DMS53 (cell line): Measurements from ENCODE around the gene PPFIA4.

Source experiments
- DNase-seq: peaks from one replicate; lab custom pipeline; 2025; lab: John Stamatoyannopoulos, UW

PPFIA4 gene

GRCh38 chr1:203082571-203083462 lies 56.5 kb downstream of the PPFIA4 start:
- DNase-seq: no peak

- no peak for DNase-seq
These were observed 57.2 kb downstream of the PPFIA4 start for GRCh38 chr1:203083463-203083921.

GRCh38 chr1:203084588-203085527 lies 58.6 kb downstream of the PPFIA4 start:
- peak; percentile 31 for DNase-seq

GRCh38 chr1:203085528-203086406 lies 59.5 kb downstream of the PPFIA4 start, which contains the start of gene MYOG:
Gene MYOG (minus strand): TSS chr1:203086012. CDS start chr1:203085961, 51 bp downstream.
- no peak for DNase-seq

- DNase-seq: no peak
These were observed 60.9 kb downstream of the PPFIA4 start for GRCh38 chr1:203086992-203087763.

GRCh38 chr1:203088441-203088840 lies 62.1 kb downstream of the PPFIA4 start:
- no peak for DNase-seq

- DNase-seq: no peak
These were observed 62.8 kb downstream of the PPFIA4 start for GRCh38 chr1:203089001-203089650.

GRCh38 chr1:203089651-203090045 lies 63.4 kb downstream of the PPFIA4 start:
- DNase-seq: no peak

GRCh38 chr1:203090421-203091198 lies 64.3 kb downstream of the PPFIA4 start:
- DNase-seq: no peak

- DNase-seq: no peak
These were observed 64.8 kb downstream of the PPFIA4 start for GRCh38 chr1:203091199-203091477.

GRCh38 chr1:203091761-203092330 lies 65.6 kb downstream of the PPFIA4 start:
- no peak for DNase-seq

- DNase-seq: no peak
These were observed 67.6 kb downstream of the PPFIA4 start for GRCh38 chr1:203093754-203094410.

- peak; percentile 39 for DNase-seq
These were observed 68.9 kb downstream of the PPFIA4 start for GRCh38 chr1:203095061-203095690.

- no peak for DNase-seq
These were observed 70.3 kb downstream of the PPFIA4 start for GRCh38 chr1:203096566-203096965.

- DNase-seq: no peak
These were observed 70.7 kb downstream of the PPFIA4 start for GRCh38 chr1:203097001-203097400.

- DNase-seq: no peak
These were observed 72.2 kb downstream of the PPFIA4 start for GRCh38 chr1:203098445-203098844.

- DNase-seq: no peak
These were observed 72.7 kb downstream of the PPFIA4 start for GRCh38 chr1:203098914-203099520.
